Measurements from ENCODE around the gene EFNA5. TPM values are rescaled to one million over a fixed set of nuclear protein-coding genes. Genes with fewer than 3 reads are reported as not detected.

EFNA5 gene
- total RNA-seq, 4 donors from 2014 or later = 2.8 to 5.7 (median 3.7) TPM

DNA sequence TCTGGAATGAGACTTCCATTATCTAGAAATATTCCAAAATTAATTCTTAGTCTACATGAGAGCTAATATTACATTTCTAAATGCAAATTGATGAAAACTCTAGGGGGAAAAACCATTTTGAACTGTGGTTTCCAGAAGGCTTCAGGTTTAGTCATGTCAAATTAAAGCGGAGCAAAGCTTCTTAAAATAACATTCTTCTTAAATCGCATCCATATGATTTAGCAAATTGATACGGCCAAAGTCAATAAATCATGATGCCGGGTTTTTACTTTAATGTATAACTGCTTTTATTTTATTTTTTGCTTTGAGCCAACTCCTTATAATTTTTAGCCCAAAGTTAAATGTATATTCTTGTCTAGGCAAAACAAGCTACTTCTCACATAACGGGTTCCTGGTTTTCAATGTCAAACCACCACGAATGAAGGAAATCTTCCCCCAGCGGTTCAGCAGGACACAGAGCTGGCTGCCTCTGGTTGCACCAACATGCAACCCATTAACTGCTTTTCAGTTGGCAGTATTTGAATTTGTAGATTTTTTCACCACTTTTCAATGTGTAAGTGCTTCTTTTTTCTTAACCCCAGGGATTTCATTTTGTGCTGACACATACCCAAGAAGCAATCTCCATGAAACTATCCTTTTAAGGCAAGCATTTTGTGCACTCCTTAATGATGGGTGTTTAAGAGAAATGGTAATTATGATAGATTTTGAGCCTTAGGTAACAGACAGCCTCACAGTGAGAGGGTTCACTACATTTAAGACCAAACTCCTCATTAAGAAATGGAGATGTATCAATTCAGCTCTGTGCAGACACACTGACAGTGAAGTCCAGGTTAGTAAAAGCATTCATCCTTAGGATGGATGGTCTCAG is 35.5 kb downstream of the EFNA5 start:
- WGBS = 89% methylated on average over 7 of the region's 7 CpGs
- intact Hi-C loops (cut with DNase I) = no loop called here
- Histone ChIP-seq H3K4me1 (no peaks in the 10 kb centered on the region), H3K9me3 (no peaks in the 10 kb centered on the region), H3K27me3 (no peaks in the 10 kb centered on the region), H3K27ac (replicated peaks in 1 of 4) (no peak overlapping the region), H3K4me3 (no peak overlapping the region), H3K36me3 (no peaks in the 10 kb centered on the region)
- TF ChIP-seq EP300 (IDR thresholded peaks at IDR 0.05) (no peak), POLR2AphosphoS5 (IDR thresholded peaks at IDR 0.05) (no peak), POLR2A (IDR thresholded peaks at IDR 0.05; ENCODE audit: low read depth) (no peak)
- TF ChIP-seq, protein P1, sequence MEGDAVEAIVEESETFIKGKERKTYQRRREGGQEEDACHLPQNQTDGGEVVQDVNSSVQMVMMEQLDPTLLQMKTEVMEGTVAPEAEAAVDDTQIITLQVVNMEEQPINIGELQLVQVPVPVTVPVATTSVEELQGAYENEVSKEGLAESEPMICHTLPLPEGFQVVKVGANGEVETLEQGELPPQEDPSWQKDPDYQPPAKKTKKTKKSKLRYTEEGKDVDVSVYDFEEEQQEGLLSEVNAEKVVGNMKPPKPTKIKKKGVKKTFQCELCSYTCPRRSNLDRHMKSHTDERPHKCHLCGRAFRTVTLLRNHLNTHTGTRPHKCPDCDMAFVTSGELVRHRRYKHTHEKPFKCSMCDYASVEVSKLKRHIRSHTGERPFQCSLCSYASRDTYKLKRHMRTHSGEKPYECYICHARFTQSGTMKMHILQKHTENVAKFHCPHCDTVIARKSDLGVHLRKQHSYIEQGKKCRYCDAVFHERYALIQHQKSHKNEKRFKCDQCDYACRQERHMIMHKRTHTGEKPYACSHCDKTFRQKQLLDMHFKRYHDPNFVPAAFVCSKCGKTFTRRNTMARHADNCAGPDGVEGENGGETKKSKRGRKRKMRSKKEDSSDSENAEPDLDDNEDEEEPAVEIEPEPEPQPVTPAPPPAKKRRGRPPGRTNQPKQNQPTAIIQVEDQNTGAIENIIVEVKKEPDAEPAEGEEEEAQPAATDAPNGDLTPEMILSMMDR (IDR thresholded peaks at IDR 0.05) = no peak
- no peak for DNase-seq (ENCODE audit: extremely low spot score)

DNA sequence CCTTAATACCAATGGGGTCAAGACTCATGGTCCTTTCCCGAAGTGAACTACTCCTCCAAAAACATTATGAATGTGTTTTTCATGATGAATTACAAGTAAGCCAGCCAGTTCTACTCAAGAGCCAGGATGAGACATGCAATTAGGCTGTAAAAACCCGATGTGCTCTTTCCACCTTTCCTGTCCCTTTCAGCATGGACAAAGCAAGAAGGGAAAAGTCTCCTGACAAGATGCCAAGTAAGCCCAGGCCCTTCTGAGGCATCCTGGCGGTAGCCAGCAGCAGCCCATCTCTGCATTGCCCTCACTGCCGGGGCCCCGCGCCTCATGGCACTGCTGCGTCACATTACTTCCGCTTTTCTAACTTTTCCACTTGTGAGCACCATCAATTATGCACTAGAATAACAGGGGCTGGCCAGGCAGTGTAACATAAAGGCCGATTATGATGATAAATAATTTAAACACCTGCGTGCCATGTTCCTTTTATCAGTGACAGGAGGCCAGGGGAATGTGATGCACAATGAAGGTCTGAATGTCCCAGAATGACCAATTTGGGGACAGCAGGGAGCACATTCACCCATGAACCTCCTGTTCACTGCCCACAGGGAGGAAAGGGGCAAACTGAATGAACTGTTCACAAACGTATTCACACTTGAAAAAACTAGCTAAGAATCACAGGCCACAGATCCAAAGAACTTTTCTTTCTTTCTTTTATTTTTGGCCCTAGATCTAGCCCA is 37.4 kb downstream of the EFNA5 start:
- no peak overlapping the region for H3K27ac ChIP-seq (replicated peaks in 1 of 4)

DNA sequence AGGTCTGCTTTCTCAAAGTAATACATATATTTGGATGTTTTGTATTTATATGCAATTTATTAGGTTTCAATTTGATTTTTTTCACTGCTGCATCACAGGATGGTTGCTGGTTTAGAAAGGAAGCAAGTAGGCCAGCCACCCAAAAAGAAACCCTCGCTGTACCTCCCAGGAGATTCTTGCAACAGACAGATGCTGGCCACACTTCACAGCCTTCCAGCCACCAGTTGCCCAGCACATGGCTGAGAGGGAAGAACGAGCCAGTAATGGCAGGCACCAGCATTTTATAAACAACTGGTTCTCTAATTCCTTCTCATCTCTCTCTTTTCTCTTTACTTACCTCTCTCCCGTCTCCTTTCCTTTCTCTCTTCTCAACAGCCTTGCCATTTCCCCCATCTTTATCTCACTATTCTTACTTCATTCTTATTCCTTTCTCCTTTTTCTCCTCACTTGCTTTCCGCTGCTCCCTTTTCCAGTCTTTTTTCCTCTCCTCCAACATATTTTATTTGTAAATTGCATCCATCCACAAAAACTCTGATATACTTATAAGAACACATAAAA is 38.9 kb downstream of the EFNA5 start:
- intact Hi-C loops (cut with DNase I) = no loop called here
- Histone ChIP-seq H3K9me3 (no peaks in the 10 kb centered on the region), H3K36me3 (no peaks in the 10 kb centered on the region), H3K4me1 (no peaks in the 10 kb centered on the region), H3K4me3 (no peak overlapping the region), H3K27ac (replicated peaks in 1 of 4) (no peak overlapping the region), H3K27me3 (no peaks in the 10 kb centered on the region)
- TF ChIP-seq EP300 (IDR thresholded peaks at IDR 0.05) = no peak
- TF ChIP-seq, protein P1 (IDR thresholded peaks at IDR 0.05) = no peak
- TF ChIP-seq POLR2AphosphoS5 (IDR thresholded peaks at IDR 0.05) = no peak
- no peak for TF ChIP-seq POLR2A (IDR thresholded peaks at IDR 0.05; ENCODE audit: low read depth)
- DNase-seq (ENCODE audit: extremely low spot score) = no peak
- 86% methylated on average over 4 of the region's 4 CpGs for WGBS

More for the DNA sequence above, 37.4 kb downstream of the EFNA5 start:
- Histone ChIP-seq H3K4me3 (no peak overlapping the region), H3K36me3 (no peaks in the 10 kb centered on the region), H3K9me3 (no peaks in the 10 kb centered on the region), H3K27me3 (no peaks in the 10 kb centered on the region), H3K4me1 (no peaks in the 10 kb centered on the region)
- intact Hi-C loops (cut with DNase I) = no loop called here
- WGBS = 77% methylated on average over 11 of the region's 11 CpGs
- TF ChIP-seq EP300 (IDR thresholded peaks at IDR 0.05) = no peak
- TF ChIP-seq, protein P1 (IDR thresholded peaks at IDR 0.05) = no peak
- no peak for TF ChIP-seq POLR2AphosphoS5 (IDR thresholded peaks at IDR 0.05)
- TF ChIP-seq POLR2A (IDR thresholded peaks at IDR 0.05; ENCODE audit: low read depth) = no peak
- DNase-seq (ENCODE audit: extremely low spot score) = no peak

DNA sequence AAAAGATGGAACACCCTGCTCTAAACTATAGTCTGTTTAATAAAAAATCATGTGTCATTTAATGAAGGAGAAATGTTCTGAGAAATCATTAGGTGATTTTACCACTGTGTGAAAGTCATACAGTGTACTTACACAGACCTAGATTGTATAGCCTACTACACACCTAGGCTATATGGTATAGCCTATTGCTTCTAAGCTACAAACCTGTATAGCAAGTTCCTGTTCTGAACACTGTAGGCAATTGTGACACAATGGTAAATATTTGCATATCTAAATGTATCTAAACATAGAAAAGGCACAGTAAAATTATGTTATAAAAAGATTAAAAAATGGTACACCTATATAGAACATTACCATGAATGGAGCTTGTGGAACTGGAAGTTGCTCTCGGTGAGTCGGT is 40.6 kb downstream of the EFNA5 start:
- intact Hi-C loops (cut with DNase I) = no loop called here
- no peaks in the 10 kb centered on the region for H3K4me1 ChIP-seq
- 98% methylated on average over 2 of the region's 2 CpGs for WGBS
- no peaks in the 10 kb centered on the region for H3K27me3 ChIP-seq
- no peak overlapping the region for H3K27ac ChIP-seq (replicated peaks in 1 of 4)
- no peaks in the 10 kb centered on the region for H3K9me3 ChIP-seq
- no peak for TF ChIP-seq EP300 (IDR thresholded peaks at IDR 0.05)
- TF ChIP-seq, protein P1 (IDR thresholded peaks at IDR 0.05) = no peak
- no peak for TF ChIP-seq POLR2AphosphoS5 (IDR thresholded peaks at IDR 0.05)
- TF ChIP-seq POLR2A (IDR thresholded peaks at IDR 0.05; ENCODE audit: low read depth) = no peak
- no peak for DNase-seq (ENCODE audit: extremely low spot score)
- H3K4me3 ChIP-seq = no peak overlapping the region
- no peaks in the 10 kb centered on the region for H3K36me3 ChIP-seq
